LNCaP clone FGC (cell line): ENCODE results near the gene HCFC1R1.

Experiments used
- DNase-seq: peaks from one replicate; pipeline ENCODE4 v3.0.0-alpha.2; 2011; ENCODE audit warnings: low read depth
- H3K4me3 ChIP-seq: 2 replicates; pipeline ENCODE4 v1.5.1; 2011; ENCODE audit warnings: mild to moderate bottlenecking, low read depth, low read length, control low read depth
- TF ChIP-seq, protein P1 (sequence below): IDR thresholded peaks from 2 replicates; pipeline ENCODE4 v1.5.1; 2012; ENCODE audit warnings: mild to moderate bottlenecking; ENCODE audit not compliant: control insufficient read depth, insufficient read depth; ENCODE audit errors: extremely low read depth

Gene HCFC1R1

DNA sequence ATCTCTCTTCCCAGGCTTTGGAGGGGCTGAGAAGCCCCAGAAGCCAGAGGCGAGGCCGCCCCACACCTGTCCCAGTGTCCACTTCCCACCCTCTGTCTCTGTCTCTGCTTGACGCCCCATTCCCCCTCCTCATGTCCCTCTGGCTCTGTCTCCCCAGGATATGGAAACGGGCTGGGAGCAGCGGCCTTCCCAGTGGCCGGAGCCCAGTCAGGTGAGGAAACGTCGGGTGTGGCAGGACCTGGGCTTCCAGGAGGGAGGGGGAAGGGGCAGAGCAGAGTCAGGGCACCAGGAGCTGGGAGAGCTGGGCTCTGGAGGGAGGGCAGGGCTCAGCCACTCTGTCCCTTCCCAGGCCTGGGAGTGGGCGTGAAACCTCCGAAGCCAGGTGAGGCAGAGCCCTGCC is 32.9 kb downstream of the HCFC1R1 start:
- no peak overlapping the region for H3K4me3 ChIP-seq
- no peak for DNase-seq
- TF ChIP-seq, protein P1, sequence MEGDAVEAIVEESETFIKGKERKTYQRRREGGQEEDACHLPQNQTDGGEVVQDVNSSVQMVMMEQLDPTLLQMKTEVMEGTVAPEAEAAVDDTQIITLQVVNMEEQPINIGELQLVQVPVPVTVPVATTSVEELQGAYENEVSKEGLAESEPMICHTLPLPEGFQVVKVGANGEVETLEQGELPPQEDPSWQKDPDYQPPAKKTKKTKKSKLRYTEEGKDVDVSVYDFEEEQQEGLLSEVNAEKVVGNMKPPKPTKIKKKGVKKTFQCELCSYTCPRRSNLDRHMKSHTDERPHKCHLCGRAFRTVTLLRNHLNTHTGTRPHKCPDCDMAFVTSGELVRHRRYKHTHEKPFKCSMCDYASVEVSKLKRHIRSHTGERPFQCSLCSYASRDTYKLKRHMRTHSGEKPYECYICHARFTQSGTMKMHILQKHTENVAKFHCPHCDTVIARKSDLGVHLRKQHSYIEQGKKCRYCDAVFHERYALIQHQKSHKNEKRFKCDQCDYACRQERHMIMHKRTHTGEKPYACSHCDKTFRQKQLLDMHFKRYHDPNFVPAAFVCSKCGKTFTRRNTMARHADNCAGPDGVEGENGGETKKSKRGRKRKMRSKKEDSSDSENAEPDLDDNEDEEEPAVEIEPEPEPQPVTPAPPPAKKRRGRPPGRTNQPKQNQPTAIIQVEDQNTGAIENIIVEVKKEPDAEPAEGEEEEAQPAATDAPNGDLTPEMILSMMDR = no peak

DNA sequence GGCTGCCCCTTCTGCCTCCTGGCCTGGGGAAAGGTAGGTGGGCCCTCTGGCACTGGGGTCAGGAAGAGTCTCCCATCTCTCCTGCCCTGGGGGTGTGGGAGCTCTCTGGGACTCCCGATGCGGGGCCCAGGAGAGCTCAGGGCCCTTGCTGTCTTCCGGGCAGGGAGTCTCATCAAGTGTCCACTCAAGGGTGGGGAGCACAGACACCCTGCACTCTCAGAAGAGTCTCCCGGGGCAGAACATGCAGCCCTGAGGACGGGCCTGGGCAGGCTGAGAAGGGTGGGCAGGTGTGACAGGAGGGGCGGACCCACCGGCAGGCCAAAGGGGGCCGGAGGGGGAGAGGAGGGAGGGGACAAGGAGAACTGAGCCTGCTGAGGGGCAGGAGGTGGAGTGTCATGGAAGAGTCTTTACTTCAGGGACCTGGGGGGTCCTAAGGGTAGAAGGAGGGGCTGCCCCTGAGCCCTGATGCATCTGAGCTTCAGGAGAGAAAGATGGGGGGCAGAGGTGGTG is 35.1 kb downstream of the HCFC1R1 start:
- TF ChIP-seq, protein P1 = no peak
- no peak overlapping the region for H3K4me3 ChIP-seq
- no peak for DNase-seq

DNA sequence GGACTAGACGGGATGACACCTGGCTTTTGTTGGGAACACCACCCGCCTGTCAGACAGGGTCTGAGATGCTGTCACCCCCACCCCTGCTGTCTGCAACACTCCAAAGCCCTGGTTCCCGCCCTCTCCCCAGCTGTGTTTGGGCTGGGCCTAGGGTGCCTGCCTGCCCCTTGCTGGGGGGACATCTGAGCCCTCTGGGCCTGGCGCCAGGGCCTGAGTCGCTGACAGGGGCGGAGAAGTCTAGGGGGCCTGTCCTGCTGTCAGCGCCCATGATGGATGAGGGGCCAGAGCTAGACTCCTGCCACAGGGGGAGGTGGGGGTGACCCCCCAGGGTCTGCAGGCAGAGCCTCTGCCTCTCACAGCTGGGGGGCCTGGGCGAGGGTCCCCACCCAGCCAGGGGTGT is 35.9 kb downstream of the HCFC1R1 start:
- H3K4me3 ChIP-seq = no peak overlapping the region
- DNase-seq = no peak
- TF ChIP-seq, protein P1 = no peak

DNA sequence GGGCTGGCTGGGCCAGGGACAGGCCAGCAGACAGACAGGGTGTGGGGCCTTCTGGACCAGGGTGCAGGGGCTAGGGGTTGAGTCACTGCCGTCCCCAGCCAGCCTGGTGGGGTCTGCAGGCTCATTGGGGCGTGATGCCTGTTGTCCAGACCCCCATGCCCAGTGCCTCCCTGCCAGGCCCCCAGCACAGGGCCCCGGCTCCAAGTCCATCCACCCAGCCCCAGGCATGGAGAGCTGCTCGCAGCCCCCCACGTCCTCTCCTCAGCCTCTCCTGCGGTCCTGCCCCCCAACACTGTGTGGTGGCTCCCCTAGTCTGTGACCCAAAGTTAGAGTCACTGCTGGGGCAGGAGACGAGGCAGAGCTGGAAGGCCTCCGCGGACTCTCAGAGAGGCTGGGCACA is 36.5 kb downstream of the HCFC1R1 start:
- no peak for DNase-seq
- H3K4me3 ChIP-seq = no peak overlapping the region
- TF ChIP-seq, protein P1 = no peak

DNA sequence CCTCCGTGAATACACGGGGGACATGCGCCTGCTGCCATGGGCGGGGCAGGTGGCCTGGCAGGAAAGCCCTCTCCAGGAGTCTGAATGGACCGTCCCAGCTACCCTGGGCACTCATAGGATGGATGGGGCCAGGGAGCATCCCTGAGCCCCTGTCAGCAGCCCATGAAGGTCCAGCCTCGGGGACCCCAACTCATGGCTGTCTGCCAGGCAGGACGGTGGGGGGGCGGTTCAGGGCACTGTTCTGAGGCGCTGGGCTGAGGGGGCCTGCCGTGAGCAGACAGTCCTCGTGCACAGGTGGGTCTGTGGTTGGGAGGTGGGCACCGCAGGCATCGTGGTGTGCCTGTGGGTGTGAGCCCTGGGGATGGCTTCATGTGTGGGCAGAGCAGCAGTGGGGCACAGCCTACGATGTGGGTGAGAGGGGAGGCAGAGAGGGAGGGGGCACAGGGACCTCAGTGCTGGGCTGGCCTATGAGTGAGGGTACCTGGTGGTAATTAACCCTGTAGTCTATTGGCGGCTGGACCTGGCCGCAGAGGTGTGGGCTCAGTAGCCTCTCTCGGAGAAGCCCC is 37.0 kb downstream of the HCFC1R1 start:
- no peak overlapping the region for H3K4me3 ChIP-seq
- TF ChIP-seq, protein P1 = no peak
- DNase-seq = no peak

DNA sequence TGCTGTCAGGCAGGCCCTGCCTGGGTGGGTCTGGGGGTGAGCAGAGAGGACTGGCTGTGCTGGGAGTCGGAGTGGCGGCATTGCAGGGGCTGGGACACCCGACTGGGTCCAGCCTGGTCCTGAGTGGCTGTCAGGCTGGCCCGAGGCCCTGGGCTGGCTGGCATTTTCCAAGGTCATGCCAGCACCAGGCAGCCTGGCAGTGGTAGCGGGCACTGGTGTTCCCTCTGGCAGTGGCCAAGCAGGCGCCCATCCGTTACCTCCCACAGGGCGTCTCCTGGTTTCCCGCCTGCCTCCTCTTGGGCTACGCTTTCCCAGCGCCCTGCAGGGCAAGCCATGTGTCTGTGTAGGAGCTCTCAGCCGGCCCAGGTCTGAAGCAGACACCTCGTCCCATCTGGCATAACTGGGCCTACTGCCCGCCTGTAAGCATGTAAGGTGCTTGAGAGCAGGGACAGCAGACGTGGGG is 37.8 kb downstream of the HCFC1R1 start:
- DNase-seq = no peak
- H3K4me3 ChIP-seq = no peak overlapping the region
- TF ChIP-seq, protein P1 = no peak

DNA sequence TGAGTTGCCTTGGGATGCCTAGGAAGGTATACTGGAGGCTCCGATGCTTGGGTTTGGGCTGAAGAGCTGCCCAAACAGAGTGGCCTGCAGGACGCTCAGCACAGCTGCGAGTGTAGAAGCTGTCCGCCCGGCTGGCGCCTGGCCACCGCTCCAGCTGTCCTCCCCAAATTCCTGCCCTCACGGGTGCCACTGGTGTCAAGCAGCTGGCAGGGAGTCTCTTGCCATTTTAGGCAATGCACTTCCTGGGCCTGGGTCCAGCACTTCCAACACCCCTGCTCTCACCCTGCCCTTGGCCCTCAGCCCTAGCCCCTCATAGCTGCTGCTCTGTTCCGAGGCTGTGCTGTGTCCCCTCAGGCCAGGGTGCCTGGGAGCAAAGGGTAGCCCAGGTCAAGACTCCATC is 38.3 kb downstream of the HCFC1R1 start:
- TF ChIP-seq, protein P1 = no peak
- no peak overlapping the region for H3K4me3 ChIP-seq
- no peak for DNase-seq
